Measurements from ENCODE around the gene SPTBN1.

- TF ChIP-seq POLR2A (IDR thresholded peaks at IDR 0.05) = no peak
- TF ChIP-seq CTCF (IDR thresholded peaks at IDR 0.05) = no peak
Observed at GRCh38 chr2:54658564-54659071, 202.5 kb downstream of the SPTBN1 start.
